NAMALWA (cell line): ENCODE data around the gene CCDC127.
"Not testable (repeated sequence)": the region's sequence is repeated elsewhere in the genome, so short reads cannot be mapped to it uniquely, and the experiment has no call there.

Experiments
- DNase-seq: peaks from one replicate; pipeline ENCODE4 v3.0.0-alpha.2; 2015; ENCODE audit warnings: low spot score

Gene CCDC127, protein sequence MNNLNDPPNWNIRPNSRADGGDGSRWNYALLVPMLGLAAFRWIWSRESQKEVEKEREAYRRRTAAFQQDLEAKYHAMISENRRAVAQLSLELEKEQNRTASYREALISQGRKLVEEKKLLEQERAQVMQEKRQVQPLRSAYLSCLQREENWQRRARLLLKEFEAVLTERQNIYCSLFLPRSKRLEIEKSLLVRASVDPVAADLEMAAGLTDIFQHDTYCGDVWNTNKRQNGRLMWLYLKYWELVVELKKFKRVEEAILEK

DNA sequence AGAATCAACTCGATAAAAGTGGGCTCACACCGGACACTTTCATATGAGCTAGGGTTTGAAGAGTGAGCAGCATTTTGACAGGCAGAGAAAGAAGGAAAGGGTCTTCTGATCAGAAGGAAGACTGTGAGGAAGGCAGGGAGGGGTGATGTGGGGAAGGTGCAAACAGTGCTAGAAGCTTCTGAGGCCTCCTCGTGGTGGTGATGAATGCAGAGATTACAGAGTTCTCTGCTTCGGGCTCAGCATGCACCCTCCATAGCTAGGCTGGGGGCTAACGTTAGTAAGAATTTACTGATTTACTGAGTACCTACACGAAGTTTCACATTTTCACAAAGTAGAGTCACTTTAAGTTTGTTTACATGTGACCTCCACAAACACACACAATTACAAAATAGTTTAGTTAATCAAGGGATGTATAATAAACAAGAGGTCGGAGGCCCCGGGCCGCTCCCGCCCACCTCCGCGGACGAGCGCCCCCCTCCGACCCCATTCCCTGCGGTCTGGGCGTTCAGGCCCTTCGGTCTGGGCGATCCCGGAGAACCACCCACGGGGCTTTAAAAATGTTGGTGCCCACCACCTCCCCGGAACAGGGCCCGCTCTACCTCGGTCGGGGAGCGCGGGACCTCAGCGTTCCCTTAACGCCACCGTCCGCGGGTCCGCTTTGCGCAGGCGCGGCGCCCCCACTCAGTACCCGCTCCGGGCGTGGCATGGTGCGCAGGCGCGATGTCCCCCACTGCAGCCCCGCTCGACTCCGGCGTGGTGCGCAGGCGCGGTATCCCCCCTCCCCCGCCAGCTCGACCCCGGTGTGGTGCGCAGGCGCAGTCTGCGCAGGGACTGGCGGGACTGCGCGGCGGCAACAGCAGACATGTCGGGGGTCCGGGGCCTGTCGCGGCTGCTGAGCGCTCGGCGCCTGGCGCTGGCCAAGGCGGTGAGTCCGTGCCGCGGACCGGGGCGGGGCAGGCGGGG lies at the start of gene CCDC127, which contains the start of gene SDHA:
CCDC127 (minus strand) TSS at position 660 of the 963 bp plus-strand sequence. CDS start 1,304 bp downstream, outside the sequence.
SDHA (plus strand) TSS at position 827 of the 963 bp plus-strand sequence; CDS start at position 863, 36 bp downstream.
- DNase-seq = peak; percentile 99

DNA sequence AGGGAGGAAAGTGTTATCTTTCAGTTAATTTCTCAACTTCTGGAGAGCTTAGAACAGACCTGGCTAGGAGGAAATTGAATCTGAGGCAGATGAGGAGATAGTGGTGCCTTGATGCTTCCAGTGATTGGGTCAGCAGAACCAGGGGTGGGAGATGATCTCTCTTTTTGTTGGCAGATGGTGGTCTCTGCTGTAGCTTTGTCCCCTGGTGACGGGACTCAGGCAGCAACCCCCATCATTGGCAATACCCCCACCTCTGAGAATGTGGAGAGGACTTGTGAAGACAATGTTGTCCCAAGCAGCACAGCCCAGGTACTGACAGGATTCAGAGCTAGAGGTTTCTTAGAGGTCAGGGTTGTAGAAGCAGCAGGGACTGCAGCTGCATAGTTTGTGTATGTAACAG lies 49.8 kb upstream of the CCDC127 start:
- DNase-seq = no peak

- peak; percentile 46 for DNase-seq
These were observed 48.5 kb upstream of the CCDC127 start for GRCh38 chr5:266311-267026.

DNA sequence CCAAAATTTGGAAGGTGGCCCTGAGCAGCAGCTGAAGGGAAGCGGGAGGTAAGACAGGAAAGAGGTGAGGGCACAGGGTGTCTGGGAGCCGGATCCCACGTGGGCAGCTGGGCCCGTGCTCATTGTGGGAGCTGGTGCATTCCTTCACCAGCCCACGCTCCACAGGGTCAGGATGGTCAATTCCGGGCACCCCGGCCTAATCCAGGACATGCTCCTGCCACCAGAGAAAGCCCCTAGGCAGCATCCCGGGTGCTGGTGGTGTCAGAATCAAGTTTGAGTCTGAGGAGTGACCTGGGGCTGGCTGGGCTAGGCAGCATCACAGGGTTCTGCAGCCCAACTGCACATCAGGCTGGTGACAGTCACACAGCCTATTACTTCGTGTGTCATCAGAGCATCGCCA lies 46.4 kb upstream of the CCDC127 start:
- DNase-seq = no peak

DNA sequence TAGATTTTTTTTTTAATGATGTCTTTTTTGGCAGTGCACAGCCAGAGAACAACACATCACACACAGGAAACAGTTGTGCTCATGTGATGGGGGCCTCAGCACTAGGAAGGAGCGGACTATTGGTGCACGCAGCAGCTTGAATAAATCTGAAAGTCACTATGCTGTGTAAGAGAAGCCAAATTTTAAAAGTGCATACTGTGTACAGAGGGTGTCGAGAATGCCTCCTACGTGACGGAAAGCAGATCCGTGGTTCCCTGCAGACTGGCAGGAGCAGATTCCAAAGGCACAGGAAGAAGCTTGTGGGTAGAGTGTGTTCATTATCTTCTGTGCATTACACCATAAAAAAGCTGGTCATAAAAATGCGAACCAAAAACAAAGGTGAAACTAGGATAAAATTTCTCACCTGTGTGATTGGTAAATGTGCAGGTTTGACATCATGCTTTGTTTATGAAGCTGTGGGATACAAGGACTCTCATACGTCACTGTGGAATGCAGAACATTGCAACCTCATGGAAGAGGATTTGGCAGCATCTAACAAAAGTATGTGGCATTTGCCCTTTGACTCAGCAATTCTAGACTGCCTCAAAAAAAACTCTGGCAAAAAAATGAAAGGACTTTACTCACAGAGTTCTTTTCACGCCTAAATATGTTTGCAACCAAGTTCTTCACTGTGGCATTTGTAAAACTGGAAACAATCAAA lies 45.5 kb upstream of the CCDC127 start:
- not testable (repeated sequence) for DNase-seq

DNA sequence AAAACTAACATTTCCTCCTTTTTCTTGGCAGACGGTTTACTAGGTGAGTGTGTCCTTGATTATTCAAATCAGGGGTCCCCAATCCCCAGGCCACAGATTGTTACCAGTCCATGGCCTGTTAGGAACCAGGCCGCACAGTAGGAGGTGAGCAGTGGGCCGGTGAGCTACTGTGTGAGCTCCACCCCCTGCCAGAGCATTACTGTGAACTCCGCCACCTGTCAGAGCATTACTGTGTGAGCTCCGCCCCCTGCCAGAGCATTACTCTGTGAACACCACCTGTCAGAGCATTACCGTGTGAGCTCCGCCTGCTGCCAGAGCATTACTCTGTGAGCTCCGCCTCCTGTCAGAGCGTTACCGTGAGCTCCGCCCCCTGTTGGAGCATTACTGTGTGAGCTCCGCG lies 39.2 kb upstream of the CCDC127 start:
- no peak for DNase-seq

GRCh38 chr5:256347-256746 lies 38.4 kb upstream of the CCDC127 start:
- DNase-seq = not testable (repeated sequence)

GRCh38 chr5:255116-255515 lies 37.2 kb upstream of the CCDC127 start:
- DNase-seq = not testable (repeated sequence)

DNA sequence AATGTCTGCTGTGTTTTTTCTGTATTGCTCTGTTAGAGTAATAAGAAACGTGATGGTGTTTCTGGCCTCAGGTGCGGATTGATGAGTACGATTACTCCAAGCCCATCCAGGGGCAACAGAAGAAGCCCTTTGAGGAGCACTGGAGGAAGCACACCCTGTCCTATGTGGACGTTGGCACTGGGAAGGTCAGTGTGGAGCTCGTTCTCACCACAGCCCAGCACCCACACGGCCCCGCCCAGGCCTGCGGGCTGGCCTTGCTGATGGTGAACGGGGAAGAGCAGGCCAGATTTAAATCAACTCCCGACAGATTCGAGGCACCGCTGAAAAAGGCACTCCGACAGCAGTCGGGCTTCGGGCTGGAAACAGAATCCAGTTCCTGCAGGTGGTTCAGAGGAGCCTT lies 36.4 kb upstream of the CCDC127 start:
- not testable (repeated sequence) for DNase-seq

- no peak for DNase-seq
These were observed 34.6 kb upstream of the CCDC127 start for GRCh38 chr5:252546-252945.

GRCh38 chr5:251975-252374 lies 34.0 kb upstream of the CCDC127 start:
- DNase-seq = not testable (repeated sequence)

- not testable (repeated sequence) for DNase-seq
These were observed 33.6 kb upstream of the CCDC127 start for GRCh38 chr5:251538-251937.

GRCh38 chr5:251016-251415 lies 33.1 kb upstream of the CCDC127 start:
- DNase-seq = not testable (repeated sequence)

- DNase-seq = not testable (repeated sequence)
These were observed 32.4 kb upstream of the CCDC127 start for GRCh38 chr5:250396-250795.

- DNase-seq = not testable (repeated sequence)
These were observed 27.8 kb upstream of the CCDC127 start for GRCh38 chr5:245717-246116.

DNA sequence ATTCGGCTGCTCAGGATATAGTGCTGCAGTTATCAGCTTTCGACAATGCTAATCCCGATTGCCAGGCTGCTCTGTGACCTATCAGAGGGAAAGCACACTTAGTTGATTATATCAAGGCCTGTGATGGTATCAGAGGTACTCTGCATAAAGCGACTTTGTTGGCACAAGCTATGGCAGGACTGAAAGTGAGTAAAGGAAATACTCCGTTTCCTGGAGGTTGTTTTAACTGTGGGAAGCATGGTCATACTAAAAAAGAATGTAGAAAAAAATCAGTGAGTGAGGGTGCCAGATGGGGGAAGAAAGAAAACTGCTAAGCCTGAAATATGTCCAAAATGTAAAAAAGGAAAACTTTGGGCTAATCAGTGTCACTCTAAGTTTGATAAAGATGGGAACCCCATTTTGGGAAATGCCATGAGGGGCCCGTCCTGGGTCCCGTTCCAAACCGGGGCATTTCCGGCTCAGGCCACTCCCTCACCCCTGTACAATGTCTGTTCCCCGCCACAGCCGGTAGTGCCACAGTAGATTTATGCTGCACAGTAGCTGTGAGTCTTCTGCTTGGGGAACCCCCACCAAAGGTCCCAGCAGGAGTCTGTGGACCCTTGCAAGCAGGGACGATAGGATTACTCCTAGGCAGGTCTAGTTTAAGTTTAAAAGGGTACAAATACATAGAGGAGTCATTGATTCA lies 25.9 kb upstream of the CCDC127 start:
- not testable (repeated sequence) for DNase-seq

- DNase-seq = not testable (repeated sequence)
These were observed 23.2 kb upstream of the CCDC127 start for GRCh38 chr5:241045-241669.

DNA sequence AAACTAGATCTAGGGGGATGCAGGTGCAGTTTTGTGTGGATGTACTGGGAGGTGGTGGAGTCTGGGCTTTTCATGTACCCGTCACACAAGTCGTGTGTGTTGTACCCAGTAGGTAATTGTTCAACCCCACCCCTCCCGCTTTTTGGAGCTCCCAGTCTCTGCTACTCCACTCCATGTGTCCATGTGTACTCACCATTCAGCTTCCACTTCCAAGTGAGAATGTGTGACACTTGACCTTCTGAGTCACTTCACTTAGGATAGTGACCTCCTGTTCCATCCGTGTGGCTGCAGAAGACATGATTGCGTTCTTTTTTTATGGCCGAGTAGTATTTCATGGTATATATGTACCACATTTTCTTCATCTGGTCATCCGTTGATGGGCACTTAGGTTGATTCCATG lies 22.6 kb upstream of the CCDC127 start:
- not testable (repeated sequence) for DNase-seq

DNA sequence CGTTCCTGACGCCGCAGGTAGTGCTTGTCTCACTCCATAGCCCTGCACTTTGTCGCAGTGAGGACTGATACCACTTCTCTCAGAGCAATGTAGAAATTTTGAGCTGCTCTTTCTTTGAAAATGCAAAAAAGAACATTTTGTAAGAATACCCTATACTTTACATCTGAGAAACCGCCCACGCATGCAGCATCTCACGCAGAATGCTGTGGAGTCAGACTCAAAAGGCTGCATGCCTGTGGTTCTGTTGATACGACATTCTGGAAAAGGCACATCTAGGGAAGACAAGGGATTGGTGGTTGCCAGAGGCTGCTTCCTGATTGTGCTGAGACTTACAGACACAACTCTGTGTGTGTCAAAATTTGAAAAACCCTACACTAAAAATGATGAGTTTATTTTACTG lies 20.0 kb upstream of the CCDC127 start:
- DNase-seq = not testable (repeated sequence)

- DNase-seq = not testable (repeated sequence)
These were observed 17.6 kb upstream of the CCDC127 start for GRCh38 chr5:235527-235926.
